ENCODE results near the gene RCAN1.
"Not testable (repeated sequence)": the region's sequence is repeated elsewhere in the genome, so short reads cannot be mapped to it uniquely, and the experiment has no call there.

RCAN1 gene

DNA sequence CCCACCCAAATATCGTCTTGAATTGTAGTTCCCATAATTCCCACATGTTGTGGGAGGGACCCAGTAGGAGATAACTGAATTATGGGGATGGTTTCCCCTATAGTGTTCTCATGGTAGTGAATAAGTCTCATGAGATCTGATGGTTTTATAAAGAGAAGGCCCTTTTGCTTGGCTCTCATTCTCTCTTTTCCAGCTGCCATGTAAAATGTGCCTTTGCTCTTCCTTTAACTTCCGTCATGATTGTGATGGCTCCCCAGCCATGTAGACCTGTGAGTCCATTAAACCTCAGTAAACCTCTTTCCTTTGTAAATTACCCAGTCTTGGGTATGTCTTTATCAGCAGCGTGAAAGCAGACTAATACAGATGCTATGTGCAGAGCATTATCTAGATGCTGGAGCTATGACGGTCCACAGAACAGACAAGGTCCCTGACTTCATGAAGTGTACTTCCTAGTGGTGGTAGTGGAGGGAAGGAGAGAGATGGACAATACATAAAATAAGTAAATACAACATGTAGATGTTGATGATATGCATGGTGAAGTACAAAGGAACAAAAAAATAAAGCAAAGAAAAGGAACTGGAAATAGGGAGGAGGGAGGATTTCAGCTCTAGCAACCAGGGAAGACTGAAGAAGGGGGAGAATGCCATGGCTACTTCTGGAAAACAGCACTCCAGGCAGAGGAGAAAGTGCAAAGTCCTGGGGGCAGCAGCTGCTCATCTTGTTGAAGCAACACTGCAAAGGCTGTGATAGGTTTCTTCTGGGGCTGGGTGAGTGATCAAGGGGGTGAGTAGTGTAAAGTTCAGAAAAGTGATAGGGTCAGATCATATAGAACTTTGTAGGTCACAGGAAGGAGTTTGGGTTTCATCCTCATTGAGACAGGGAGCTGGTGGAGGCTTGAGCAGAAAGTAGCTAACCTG, 6.8 kb upstream of the RCAN1 start:
- DNase-seq (ENCODE audit: low read depth in 2 of 2): no peak

DNA sequence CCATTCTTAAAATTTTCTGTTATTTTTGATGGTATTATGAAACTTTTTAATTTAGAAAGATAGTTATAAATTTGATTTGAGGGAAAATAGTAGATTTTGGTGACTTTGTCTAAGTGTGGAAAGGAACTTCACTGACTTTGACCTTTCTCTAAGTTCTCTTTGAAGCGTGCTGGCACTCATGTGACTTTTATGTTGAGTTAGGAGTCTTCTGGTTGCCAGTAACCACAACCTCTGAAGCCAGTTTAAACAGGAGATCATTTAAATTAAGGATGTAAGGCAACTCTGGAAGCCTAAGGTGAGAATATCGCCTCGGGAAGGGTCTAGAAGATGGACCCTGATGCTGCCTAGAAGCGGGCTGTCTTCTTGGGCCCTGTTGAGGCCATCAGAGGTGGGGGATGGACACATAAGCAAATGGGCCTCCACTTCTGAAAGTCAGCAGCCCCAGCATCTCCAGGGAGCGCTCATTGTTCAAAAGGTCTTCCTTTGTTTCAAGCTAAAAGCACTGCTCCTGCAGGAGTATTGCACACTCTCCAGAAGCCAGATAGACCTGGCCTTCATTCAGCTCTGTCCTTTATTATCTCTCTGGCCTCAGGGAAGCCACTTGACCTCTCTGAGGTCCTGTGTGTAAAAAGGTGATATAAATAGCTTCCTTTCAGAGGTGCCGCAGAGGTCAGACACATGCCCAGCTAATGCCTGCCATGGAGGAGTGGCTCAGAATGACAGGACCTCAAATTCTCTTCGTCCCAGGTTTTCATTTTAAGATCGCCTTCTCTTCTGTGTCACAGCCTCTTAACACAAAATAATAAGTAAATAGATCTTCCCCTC, 5.1 kb upstream of the RCAN1 start:
- no peak for DNase-seq (ENCODE audit: low read depth in 2 of 2)

DNA sequence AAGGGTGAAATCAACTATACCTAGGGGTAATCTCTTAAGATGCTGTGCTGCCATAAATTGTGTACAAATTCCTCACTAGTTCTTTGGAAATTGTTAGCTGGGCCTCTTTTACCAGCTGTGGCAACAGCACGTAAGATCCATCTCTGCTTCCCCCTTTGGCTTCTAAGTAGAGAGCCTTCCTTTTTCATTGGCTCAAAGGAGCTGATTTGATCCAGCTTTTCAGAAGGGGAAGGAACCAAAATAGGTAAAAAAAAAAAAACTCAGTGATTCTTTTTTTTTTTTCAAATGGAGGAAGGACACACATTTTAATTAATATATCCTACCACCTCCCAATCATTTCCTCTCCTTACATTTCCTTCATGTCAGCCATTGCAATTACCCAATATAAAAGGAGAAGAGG, 4.0 kb upstream of the RCAN1 start:
- DNase-seq (ENCODE audit: low read depth in 2 of 2): no peak

DNA sequence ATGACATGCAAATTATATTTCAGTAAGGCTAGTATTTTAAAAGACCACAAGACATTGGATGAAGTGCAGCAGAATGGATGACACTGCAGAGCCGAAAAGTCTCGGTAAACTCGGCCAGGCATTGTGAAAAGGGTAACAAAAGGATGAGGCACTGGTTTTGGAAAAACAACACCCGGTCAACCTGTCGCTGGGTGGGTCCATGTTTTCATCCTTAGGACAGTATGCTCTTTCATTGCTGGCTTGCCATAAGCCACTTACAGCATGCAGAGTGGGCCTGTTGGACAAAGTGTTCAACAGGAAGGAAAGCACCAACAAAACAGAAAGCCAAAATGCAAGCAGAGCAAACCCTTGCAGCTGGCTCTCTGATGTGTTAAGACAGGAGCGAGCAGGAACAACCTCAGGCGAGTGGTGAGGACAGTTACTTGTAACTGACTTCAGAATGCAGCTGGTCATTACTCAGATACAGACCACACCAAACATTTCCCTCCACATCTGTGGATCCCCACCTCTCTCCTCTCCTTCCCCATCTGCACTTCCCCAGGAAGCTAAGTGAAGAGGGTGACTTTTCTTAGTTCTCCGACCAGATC, 2.9 kb upstream of the RCAN1 start:
- no peak for DNase-seq (ENCODE audit: low read depth in 2 of 2)

DNA sequence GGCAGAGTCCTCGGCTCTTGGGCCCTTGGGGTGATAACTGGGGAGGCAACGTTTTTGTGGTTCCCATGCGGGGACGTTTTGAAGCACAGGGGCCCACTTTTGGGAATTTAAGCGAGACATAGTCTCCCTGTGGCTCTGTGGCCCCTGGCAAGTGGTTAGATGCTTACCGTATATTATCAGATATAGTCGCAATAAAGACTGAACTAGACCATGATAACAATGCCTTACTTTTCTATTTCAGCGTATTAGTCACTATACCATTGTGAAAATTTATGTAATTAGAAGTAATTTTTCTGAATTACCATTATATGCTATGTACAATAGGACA, 538 bp upstream of the RCAN1 start:
- DNase-seq (ENCODE audit: low read depth in 2 of 2): no peak

DNA sequence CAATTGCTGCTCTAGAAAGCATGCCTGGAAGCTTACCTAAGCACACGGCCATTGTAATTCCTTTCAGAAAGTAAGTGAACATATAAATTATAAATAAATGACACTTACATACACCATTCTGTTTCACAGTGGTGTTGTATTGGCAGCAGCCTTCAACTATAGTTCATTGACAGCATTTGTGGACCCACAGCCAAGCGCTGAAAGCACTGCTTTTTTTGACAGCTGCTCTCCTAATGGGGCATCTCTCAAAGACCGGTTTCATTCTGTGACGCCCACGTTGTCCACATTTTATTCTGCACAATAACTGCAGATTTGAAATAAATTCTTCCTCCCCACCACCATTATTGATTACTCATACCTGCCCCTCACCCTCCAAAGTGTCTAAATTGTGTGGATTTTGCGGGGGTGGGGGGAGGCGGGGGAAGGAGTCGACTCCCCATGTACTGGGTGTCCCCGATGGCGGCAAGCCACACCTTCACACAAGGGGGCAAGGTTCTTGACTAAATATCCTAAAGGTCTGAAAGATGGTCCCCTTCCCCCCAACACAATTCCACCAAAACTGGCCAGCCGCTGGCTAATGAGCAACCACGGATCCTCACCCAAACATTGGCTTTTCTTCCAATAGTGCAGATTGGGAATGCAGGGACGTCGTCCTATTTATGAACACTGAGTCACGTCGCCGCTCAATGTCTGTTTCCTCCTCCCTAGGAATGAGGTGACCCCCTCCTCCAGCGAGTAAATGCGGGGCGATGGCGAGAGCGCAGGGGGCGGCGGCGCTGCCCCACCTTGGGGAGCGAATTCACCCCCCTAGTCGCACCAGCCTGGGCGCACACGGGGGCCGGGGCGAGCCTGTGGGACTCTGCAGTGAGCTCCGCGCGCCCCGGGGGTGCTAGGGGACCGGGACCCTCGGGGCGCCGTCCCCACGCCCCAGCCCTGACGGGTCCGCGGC, 960 bp downstream of the RCAN1 start:
- no peak for DNase-seq (ENCODE audit: low read depth in 2 of 2)

DNA sequence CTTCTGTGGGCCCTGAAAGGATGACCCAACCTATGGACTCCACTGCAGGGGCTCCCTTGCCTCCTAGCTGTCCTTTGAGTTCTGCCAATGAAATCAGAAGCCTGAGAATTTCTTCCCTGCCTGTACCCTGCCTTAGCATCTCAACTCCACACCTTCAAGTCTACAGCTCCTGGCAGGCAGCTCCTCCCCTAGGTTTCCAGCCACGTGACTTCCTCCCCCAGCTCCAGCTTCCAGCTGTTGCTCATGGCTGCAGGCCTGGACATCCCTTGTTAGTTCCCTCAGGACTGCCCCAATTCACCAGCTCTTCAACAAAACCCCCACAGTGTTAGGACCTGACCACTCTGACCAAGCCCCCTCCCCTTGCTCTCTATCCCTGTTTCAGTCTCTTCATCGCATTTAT, 2.4 kb downstream of the RCAN1 start:
- no peak for DNase-seq (ENCODE audit: low read depth in 2 of 2)

DNA sequence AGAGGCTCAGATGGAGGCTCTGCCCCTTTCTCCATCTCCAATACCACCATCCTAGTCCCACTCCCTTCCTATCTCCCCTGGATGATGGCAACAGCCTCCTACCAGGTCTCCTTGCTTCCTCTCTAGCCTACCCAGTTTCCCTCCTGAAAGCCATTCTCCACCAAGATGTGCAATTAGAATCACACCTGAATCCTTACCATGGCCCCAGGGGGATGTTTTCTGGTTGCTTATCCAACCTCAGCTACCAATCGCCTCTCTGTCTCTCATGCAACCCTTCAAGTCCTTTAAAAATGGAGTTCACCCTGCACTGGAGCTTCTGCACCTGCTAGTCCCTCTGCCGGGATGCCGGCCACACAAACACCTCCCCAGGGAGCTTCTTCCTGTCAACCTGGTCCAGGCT, 2.9 kb downstream of the RCAN1 start:
- DNase-seq (ENCODE audit: low read depth in 2 of 2): no peak

DNA sequence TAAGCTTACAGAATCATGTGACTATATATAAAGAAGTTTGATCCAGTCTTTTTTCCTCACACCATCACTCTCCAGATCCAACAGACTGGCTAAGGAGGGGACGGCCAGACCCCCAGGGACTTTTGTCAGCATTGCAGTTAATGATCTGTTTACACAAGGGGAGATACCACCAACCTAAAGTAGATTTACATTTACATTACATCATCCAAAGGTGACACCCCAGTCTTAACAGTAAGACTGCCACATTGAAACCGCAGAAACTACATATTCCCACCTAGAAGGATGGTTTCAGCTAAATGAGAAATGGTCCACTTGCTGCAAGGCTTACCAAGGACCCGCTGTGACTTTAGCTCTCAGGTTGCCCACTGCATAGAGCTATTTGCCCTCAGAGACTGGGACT, 3.4 kb downstream of the RCAN1 start:
- DNase-seq (ENCODE audit: low read depth in 2 of 2): no peak

DNA sequence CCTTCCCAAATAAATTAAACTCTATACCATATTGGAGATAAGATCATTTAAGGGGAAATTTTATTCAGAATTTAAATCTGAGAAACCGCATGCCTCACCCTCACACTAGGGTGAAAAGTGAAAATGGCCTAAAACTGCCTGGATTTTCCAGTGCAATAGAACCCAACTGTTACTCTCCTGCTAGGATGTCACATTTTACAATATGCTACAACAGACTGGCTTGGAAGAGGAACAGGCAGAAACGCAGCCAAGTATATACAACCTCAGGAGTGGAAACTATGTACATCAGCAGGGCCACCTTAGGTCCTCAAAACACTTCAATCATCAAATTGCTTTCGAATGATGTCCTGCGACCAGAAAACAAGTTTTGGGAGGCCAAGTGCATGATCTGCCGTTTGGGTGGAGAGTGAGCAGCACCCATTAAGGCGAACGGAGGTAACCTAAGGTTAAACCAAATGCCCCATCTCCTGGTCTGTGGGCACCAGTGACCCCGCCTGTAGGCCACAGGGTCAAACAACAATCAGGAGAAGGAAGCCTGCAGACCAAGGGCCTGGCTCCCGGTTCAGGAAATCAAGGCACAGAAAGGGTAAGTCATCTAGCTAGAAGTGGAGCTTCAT, 4.9 kb downstream of the RCAN1 start:
- DNase-seq (ENCODE audit: low read depth in 2 of 2): no peak

DNA sequence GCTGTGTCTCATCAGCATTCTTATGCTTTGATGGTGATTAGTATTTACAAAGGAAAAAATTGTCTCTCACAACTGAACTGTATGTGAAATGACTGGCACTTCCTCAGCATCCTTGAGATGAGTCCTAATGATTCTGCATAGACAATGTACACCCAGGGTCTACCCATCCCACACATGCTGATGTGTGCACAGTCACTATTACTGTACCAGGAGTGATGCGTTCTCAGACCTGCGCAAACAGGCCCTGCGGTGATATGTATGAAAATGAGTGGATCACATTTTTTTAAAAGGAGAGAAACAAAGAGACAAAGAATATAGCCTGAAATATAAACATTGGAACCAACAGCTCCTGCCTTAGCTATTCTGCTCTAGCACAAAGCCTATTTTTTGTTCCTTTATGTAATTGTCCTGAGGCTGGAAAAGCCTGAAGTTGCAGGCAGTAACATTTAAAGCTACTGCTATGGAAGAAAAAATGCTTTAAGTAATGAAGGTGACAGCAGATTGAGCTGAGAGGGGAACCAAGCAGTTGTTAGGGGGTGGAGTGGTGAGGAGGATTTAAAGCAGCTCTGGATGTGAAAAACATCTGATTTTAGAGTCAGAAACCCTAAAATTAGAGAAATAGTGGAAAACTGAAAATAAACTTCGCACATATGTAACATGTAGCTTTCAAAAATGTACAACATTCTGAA, 5.5 kb downstream of the RCAN1 start:
- no peak for DNase-seq (ENCODE audit: low read depth in 2 of 2)

DNA sequence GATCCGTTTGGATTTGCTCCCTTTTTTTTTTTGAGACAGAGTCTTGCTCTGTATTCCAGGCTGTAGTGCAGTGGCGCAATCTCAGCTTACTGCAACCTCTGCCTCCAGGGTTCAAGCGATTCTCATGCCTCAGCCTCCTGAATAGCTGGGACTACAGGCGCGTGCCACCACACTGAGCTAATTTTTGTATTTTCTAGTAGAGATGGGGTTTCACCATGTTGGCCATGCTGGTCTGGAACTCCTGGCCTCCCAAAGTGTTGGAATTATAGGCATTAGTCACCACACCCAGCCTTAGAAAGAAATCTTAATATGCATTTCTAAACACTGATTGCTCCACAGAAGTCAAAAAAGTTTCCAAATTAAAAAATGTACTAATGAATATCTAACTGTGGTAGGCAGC, 7.5 kb downstream of the RCAN1 start:
- DNase-seq (ENCODE audit: low read depth in 2 of 2): not testable (repeated sequence)

DNA sequence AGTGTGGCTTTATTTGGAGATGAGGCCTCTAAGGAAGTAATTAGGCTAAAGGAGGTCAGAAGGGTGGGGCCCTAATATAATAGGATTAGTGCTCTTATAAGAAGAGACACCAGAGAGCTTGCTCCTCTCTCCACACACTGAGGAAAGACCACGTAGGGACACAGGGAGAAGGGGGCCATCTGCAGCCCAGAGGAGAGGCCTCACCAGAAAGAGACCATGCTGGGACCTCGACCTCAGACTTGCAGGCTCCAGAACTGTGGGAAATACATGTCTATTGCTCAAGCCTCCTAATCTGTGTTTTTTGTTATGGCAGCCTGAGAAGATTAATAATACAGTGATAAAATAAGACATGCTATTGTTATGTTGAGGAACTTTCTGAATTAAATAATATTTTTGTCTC, 8.3 kb downstream of the RCAN1 start:
- no peak for DNase-seq (ENCODE audit: low read depth in 2 of 2)

DNA sequence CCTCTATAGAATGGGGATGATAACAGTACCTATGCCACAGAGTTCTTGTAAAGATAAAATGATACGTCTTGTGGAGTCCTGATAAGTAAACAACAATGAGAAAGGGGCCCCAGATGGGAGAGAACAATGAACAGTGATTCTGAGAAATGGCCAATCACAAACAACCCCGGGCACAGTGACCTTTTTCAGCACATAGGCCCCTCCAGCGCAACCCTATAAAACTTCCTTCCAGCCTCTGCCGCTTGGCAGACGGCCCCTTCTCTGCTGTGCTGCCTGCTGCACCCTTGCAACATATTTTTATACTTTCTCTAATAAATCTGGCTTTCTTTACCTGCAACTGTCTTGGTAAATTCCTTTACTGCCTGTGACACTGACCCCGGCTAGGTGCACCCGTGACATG, 8.9 kb downstream of the RCAN1 start:
- no peak for DNase-seq (ENCODE audit: low read depth in 2 of 2)

DNA sequence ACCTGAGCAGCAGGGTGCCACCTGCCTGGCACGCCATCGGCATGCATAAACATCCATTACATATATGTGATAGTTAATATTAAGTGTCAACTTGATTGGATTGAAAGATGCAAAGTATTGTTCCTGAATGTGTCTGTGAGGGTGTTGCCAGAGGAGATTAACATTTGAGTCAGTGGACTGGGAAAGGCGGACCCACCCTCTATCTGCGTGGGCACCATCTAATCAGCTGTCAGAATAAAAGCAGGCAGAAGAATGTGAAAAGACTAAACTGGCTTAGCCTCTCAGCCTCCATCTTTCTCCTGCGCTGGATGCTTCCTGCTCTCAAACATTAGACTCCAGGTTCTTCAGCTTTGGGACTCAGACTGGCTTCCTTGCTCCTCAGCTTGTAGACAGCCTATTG, 10.0 kb downstream of the RCAN1 start:
- not testable (repeated sequence) for DNase-seq (ENCODE audit: low read depth in 2 of 2)

DNA sequence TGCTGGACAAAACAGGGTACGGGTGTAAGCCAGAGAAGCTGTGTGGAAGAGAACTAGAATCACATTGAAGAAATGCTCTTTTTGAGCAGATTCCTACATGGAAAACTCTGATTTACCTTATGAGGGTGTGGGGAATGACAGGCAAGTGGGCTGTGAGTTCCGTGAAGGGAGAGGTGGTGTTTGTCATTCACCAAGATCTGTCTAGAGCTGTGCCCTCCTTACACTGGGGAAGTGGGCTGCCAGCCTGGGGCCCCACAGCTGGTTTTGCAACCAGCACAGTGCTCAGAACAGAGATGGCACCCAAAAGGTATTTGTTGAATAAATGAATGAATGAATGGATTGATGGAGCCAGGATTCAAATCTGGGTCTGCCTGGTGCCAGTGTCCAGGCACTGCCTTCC, 10.4 kb downstream of the RCAN1 start:
- DNase-seq (ENCODE audit: low read depth in 2 of 2): no peak

DNA sequence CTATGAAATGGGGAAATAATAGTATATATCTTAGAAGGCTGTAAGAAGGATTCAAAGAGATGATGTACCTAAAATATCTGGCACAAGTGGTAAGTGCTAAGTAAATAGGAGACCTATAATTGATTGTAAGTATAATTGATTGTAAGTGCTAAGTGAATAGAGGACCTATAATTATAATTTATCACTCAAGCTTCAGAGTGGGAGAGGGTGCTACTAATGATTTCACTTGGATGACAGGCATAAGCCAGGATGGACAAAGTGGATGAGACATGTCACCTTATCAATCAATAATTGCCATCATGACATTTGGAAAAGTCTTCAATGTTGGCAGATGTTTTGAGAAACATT, 11.2 kb downstream of the RCAN1 start:
- DNase-seq (ENCODE audit: low read depth in 2 of 2): no peak

DNA sequence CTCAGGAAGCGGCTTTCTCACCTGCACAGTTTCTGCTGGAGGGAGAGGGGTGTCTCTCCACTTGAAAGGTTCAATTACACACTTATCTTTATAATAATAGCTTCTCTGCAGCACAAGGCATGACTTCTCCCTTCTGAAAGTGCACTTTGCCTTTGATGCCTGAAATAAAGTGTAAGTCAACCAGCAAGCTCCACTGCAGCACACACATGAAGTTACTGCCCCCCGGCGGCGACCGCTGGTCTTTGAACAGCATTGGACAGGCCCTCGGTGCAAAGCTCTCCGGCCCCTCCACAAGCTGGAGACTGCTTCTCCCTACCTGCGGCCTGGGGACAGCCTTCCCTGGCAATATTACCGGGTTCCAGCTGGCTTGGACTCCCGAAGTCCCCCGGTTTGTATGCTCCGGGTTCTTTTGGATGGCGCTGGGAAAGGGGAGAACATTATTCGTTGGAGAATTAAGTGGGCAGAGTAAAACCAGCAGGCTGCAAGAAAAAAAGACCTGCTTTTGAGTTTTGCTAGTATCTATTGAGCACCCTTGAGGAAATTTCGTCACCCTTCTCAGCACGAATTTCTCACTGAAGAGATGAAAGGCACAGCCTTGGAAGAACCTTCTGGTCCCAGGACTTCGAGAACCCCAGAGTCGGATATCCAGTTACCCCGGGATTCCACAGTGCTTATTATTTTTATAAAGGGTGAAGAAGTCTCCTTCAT, 11.8 kb downstream of the RCAN1 start:
- DNase-seq (ENCODE audit: low read depth in 2 of 2): peak; percentile 30 to 33

DNA sequence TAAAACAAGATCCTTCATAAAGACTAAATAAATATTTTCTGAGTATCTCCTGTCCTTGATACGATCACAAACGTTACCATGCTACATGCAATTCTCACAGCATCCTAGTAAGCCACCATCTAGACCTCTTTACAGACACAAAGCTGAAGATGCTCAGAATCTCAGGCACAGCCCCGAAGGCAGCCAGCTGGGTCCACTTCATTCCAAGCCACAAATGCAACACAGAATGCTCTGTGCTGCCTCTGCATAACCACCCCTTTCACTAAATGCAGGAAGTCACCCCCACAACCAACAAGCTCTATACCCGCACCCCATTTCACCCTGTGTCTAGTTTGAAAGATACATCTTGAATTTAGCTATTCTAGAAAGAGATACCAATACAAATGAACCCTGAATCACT, 12.9 kb downstream of the RCAN1 start:
- no peak for DNase-seq (ENCODE audit: low read depth in 2 of 2)

DNA sequence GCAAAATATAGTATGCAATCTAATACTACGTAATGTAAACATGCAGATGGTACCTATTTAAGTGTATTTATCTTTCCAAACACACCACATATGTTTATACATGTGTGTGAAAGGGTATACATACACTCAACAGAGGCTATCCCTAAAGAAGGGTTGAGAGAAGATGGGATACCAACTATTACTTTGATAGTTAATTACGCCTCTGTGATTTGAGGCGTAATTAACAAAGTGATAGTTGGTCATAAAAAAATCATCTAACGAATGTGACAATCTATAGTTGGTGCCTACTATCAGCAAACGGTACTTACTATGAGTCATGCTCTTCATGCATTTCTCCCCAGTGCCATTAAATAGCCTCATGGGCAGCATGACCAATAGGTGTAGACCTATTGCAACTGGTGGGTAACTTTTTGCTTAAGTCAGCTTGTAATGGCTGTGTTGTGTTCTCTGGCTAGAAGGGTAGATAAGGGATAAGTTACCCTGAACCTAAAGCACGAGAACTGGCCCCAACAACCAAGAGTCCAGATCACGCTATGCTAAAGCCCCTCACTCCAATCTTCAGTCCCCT, 15.3 kb downstream of the RCAN1 start:
- no peak for DNase-seq (ENCODE audit: low read depth in 2 of 2)

Data from stimulated activated CD8-positive, alpha-beta memory T cell treated with anti-CD3 and anti-CD28 coated beads, Interleukin-7, amount 100 ng/mL, for 4 hours (primary cell).